ENCODE results near the gene HIRA.

DNA sequence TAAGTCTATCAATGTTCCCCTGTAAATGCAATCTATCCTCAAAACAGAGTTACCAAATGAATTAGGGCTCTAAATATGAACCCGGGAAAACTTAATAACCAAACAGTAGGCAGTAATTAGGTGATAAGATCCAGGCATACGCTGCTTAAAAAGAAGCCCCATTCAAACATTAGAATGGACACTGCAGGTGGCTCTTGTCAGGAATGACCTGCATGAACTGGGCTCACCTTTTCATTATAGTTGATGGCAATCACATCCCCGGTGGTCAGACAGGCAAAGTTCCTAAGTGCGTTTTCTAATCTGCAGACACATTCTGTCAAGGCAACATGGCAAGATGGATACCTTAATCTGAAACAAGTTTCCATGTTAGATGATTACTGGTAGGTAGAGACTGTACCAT, 33.4 kb upstream of the HIRA start:
- no peak for TF ChIP-seq POLR2A (IDR thresholded peaks at IDR 0.05)
- TF ChIP-seq, protein P1, sequence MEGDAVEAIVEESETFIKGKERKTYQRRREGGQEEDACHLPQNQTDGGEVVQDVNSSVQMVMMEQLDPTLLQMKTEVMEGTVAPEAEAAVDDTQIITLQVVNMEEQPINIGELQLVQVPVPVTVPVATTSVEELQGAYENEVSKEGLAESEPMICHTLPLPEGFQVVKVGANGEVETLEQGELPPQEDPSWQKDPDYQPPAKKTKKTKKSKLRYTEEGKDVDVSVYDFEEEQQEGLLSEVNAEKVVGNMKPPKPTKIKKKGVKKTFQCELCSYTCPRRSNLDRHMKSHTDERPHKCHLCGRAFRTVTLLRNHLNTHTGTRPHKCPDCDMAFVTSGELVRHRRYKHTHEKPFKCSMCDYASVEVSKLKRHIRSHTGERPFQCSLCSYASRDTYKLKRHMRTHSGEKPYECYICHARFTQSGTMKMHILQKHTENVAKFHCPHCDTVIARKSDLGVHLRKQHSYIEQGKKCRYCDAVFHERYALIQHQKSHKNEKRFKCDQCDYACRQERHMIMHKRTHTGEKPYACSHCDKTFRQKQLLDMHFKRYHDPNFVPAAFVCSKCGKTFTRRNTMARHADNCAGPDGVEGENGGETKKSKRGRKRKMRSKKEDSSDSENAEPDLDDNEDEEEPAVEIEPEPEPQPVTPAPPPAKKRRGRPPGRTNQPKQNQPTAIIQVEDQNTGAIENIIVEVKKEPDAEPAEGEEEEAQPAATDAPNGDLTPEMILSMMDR (IDR thresholded peaks at IDR 0.05): no peak
